SK-N-SH (cell line): ENCODE measurements around the gene TRIP13. TPM values are rescaled to one million over a fixed set of nuclear protein-coding genes. Genes with fewer than 3 reads are reported as not detected.

Source experiments
- CTCF ChIA-PET: fragments of 300-600, 350-600 bp; formaldehyde crosslinking; extraction: SDS; loops from one replicate; lab custom pipeline; 2021; lab: Yijun Ruan, JAX
- POLR2A ChIA-PET: fragments of 350-600 bp; sonication (Branson Sonifier 250); formaldehyde crosslinking; extraction: SDS; loops from one replicate; lab custom pipeline; 2020; ENCODE audit warnings: antibody characterized with exemption, inconsistent platforms; lab: Yijun Ruan, JAX
- DNase-seq: peaks from one replicate; pipeline ENCODE4 v3.0.0; 2012
- H2AFZ ChIP-seq: fragments of 200-600 bp; sonication (generic); 2 replicates; pipeline ENCODE4 v1.8.1; 2016; ENCODE audit warnings: antibody characterized with exemption, mild to moderate bottlenecking, low read depth
- H3F3A ChIP-seq: fragments of 200-600 bp; sonication (generic); replicated peaks from 2 replicates; pipeline ENCODE3; 2016; ENCODE audit warnings: antibody characterized with exemption, mild to moderate bottlenecking; ENCODE audit not compliant: insufficient read depth
- H3K27ac ChIP-seq, 2 experiments: fragments of 200-500 bp in 1 of 2; fragments of 200-600 bp in 1 of 2; sonication (Bioruptor generic) in 1 of 2; sonication (generic), shearing (Covaris generic) in 1 of 2; 2 replicates each; pipeline versions ENCODE4 v1.5.1 to v1.6.1; 2014 to 2016; ENCODE audit warnings: low read depth in 2 of 2, inconsistent platforms in 1 of 2, low read length in 1 of 2, mild to moderate bottlenecking in 1 of 2, mixed read lengths in 1 of 2
- H3K27me3 ChIP-seq: fragments of 200-600 bp; sonication (generic), shearing (Covaris generic); 2 replicates; pipeline ENCODE4 v1.6.1; 2016; ENCODE audit warnings: mixed run types; ENCODE audit not compliant: insufficient read depth
- H3K36me3 ChIP-seq, 2 experiments: fragments of 200-500 bp in 1 of 2; fragments of 200-600 bp in 1 of 2; sonication (Bioruptor generic) in 1 of 2; sonication (generic) in 1 of 2; replicated peaks in 1 of 2; 2 replicates each; pipeline versions ENCODE3 to v1.5.1; 2014 to 2016; ENCODE audit warnings: low read length in 1 of 2, mild to moderate bottlenecking in 1 of 2; ENCODE audit not compliant: insufficient read depth in 2 of 2, control insufficient read depth in 1 of 2
- H3K4me1 ChIP-seq, 2 experiments: fragments of 200-500 bp in 1 of 2; fragments of 200-600 bp in 1 of 2; sonication (Bioruptor generic) in 1 of 2; sonication (generic), shearing (Covaris generic) in 1 of 2; 2 replicates each; pipeline versions ENCODE4 v1.5.1 to v1.6.1; 2014 to 2016; ENCODE audit warnings: low read depth in 1 of 2, low read length in 1 of 2, mixed run types in 1 of 2; ENCODE audit not compliant: insufficient read depth in 2 of 2, control insufficient read depth in 1 of 2
- H3K4me2 ChIP-seq: fragments of 200-600 bp; sonication (generic), shearing (Covaris generic); 2 replicates; pipeline ENCODE4 v1.6.1; 2017; ENCODE audit warnings: mixed run types
- H3K4me3 ChIP-seq, 2 experiments: fragments of 200-500 bp in 1 of 2; fragments of 200-600 bp in 1 of 2; sonication (Bioruptor generic) in 1 of 2; sonication (generic), shearing (Covaris generic) in 1 of 2; 2 replicates each; pipeline versions ENCODE4 v1.5.1 to v1.8.1; 2014 to 2016; ENCODE audit warnings: low read depth in 2 of 2, inconsistent platforms in 1 of 2, low read length in 1 of 2, mild to moderate bottlenecking in 1 of 2, mixed read lengths in 1 of 2, moderate library complexity in 1 of 2
- H3K79me2 ChIP-seq: fragments of 200-600 bp; sonication (generic); 2 replicates; pipeline ENCODE4 v1.8.1; 2017; ENCODE audit warnings: mild to moderate bottlenecking; ENCODE audit not compliant: insufficient read depth
- H3K9ac ChIP-seq: fragments of 200-600 bp; sonication (generic); 2 replicates; pipeline ENCODE4 v1.6.1; 2017; ENCODE audit warnings: mixed run types
- H3K9me2 ChIP-seq: fragments of 200-600 bp; sonication (generic); 2 replicates; pipeline ENCODE4 v1.6.1; 2017; ENCODE audit warnings: mixed run types
- H3K9me3 ChIP-seq: fragments of 200-600 bp; sonication (generic); 2 replicates; pipeline ENCODE4 v1.6.1; 2017; ENCODE audit warnings: mixed run types, mild to moderate bottlenecking, moderate library complexity
- H4K20me1 ChIP-seq: fragments of 200-600 bp; sonication (generic); 2 replicates; pipeline ENCODE4 v1.6.1; 2017; ENCODE audit warnings: mild to moderate bottlenecking, mixed run types; ENCODE audit not compliant: insufficient read depth
- FOXJ3 ChIP-seq: sonication (generic); formaldehyde crosslinking; IDR thresholded peaks from 2 replicates; pipeline ENCODE4 v1.5.1; 2020; ENCODE audit warnings: mild to moderate bottlenecking, missing genetic modification reagents
- GABPA ChIP-seq: IDR thresholded peaks from 2 replicates; pipeline ENCODE4 v1.4.0; 2012; ENCODE audit warnings: low read depth, mild to moderate bottlenecking
- GATA2 ChIP-seq: sonication (generic); formaldehyde crosslinking; IDR thresholded peaks from 2 replicates; pipeline ENCODE4 v1.5.0; 2020; ENCODE audit warnings: mild to moderate bottlenecking, missing genetic modification reagents
- MXI1 ChIP-seq: IDR thresholded peaks from 2 replicates; pipeline ENCODE4 v1.6.1; 2012; ENCODE audit warnings: mild to moderate bottlenecking, low read depth, low read length, improper control_type of control experiment
- NRF1 ChIP-seq: IDR thresholded peaks from 2 replicates; pipeline ENCODE4 v1.6.1; 2012; ENCODE audit warnings: low read depth, mild to moderate bottlenecking, low read length
- RXRA ChIP-seq: IDR thresholded peaks from 2 replicates; pipeline ENCODE4 v1.4.0; 2012; ENCODE audit warnings: low read depth, mild to moderate bottlenecking, borderline replicate concordance
- SIN3A ChIP-seq: IDR thresholded peaks from 2 replicates; pipeline ENCODE4 v1.6.1; 2012; ENCODE audit warnings: low read depth, mild to moderate bottlenecking, low read length, moderate library complexity, borderline replicate concordance
- SMC3 ChIP-seq: IDR thresholded peaks from 2 replicates; pipeline ENCODE4 v1.6.1; 2012; ENCODE audit warnings: low read depth, low read length, improper control_type of control experiment
- TEAD4 ChIP-seq: IDR thresholded peaks from 2 replicates; pipeline ENCODE4 v1.4.0; 2012; ENCODE audit warnings: mild to moderate bottlenecking, borderline replicate concordance; ENCODE audit not compliant: insufficient read depth
- USF1 ChIP-seq: IDR thresholded peaks from 2 replicates; pipeline ENCODE4 v1.4.0; 2012; ENCODE audit warnings: low read depth, borderline replicate concordance
- USF2 ChIP-seq: fragments of 150-350 bp; IDR thresholded peaks from 2 replicates; pipeline ENCODE4 v1.6.1; 2017; ENCODE audit warnings: antibody characterized with exemption, low read length, low read depth, borderline replicate concordance
- ZBTB33 ChIP-seq: IDR thresholded peaks from 2 replicates; pipeline ENCODE4 v1.4.0; 2012; ENCODE audit warnings: low read depth, borderline replicate concordance
- WGBS: methylation state at CpG from one replicate; pipeline ENCODE4 v1.1.6; 2017; ENCODE audit warnings: low lambda C conversion rate; 5-methylcytosine and 5-hydroxymethylcytosine counted together
- polyA plus RNA-seq, 3 experiments: library from polyadenylated mRNA; depleted of rRNA; stranded (reverse); fragments of >200 nt; gene quantifications; 2 replicates each; pipeline ENCODE4 v1.2.3, GENCODE V29; 2012

The TRIP13 gene
- polyA plus RNA-seq, 1 of the 3 experiments (the other 2 are of a cell fraction) = 24.1 TPM

- TF ChIP-seq MXI1 (no peak), USF1 (no peak), TEAD4 (no peak), RXRA (no peak)
These were observed 28.1 kb upstream of the TRIP13 start (continued) for GRCh38 chr5:864492-865167.

- Histone ChIP-seq H3K36me3 (peaks cover 15 to 76% of the 10 kb centered on the region in 2 experiments), H3K4me3 (no peak overlapping the region), H4K20me1 (no peaks in the 10 kb centered on the region), H3K9me3 (no peaks in the 10 kb centered on the region), H3K4me1 (no peaks in the 10 kb centered on the region), H3K9ac (no peak overlapping the region), H3K9me2 (no peaks in the 10 kb centered on the region), H3K27me3 (no peaks in the 10 kb centered on the region), H3K4me2 (no peak overlapping the region), H3K79me2 (no peaks in the 10 kb centered on the region), H3F3A (no peaks in the 10 kb centered on the region), H2AFZ (no peak overlapping the region), H3K27ac (no peak overlapping the region)
- ChIA-PET CTCF (interaction anchor here (0.8 to 1.4 kb wide), 2 partner anchors 37 to 419 kb away, joined by 3 to 4 read pairs; no protein-coding TSS in a partner anchor), POLR2A (no interaction called here)
- WGBS = 90% methylated on average over 3 of the region's 24 CpGs
- TF ChIP-seq SIN3A (no peak), NRF1 (no peak), USF2 (no peak), MXI1 (no peak), TEAD4 (no peak), GATA2 (CRISPR knock-in tag) (no peak), SMC3 (no peak), FOXJ3 (CRISPR knock-in tag) (no peak), GABPA (no peak), ZBTB33 (no peak)
- no peak for DNase-seq
These were observed 27.5 kb upstream of the TRIP13 start for GRCh38 chr5:865168-865521.
